ENCODE measurements around the gene TCAP.

TCAP gene

GRCh38 chr17:39664581-39665561, at the start of gene TCAP:
TSS of gene TCAP (plus strand) at chr17:39665349. CDS start at chr17:39665360, 11 bp downstream.
- DNase-seq: no peak

- DNase-seq: no peak
These were observed 49.7 kb upstream of the TCAP start for GRCh38 chr17:39615434-39615833.

- no peak for DNase-seq
These were observed 48.1 kb upstream of the TCAP start for GRCh38 chr17:39617100-39617445.

- peak; percentile 66 to 67 for DNase-seq
These were observed 47.5 kb upstream of the TCAP start for GRCh38 chr17:39617446-39618245.

GRCh38 chr17:39618246-39618913, 46.8 kb upstream of the TCAP start:
- no peak for DNase-seq

- DNase-seq: no peak
These were observed 46.0 kb upstream of the TCAP start for GRCh38 chr17:39618956-39619785.

GRCh38 chr17:39619786-39620101, 45.4 kb upstream of the TCAP start:
- no peak for DNase-seq

GRCh38 chr17:39621523-39622379, 43.4 kb upstream of the TCAP start:
- DNase-seq: peak; percentile 89 to 90

GRCh38 chr17:39622380-39623006, 42.7 kb upstream of the TCAP start:
- DNase-seq: peak; percentile 51 to 59

GRCh38 chr17:39623356-39623950, 41.7 kb upstream of the TCAP start:
- peak; percentile 92 to 94 for DNase-seq

GRCh38 chr17:39624313-39624712, 40.8 kb upstream of the TCAP start:
- DNase-seq: no peak

- DNase-seq: no peak
These were observed 39.9 kb upstream of the TCAP start for GRCh38 chr17:39625198-39625785.

GRCh38 chr17:39626171-39627046, 38.7 kb upstream of the TCAP start, which contains the start of gene PPP1R1B:
TSS of gene PPP1R1B (plus strand) at chr17:39626952. CDS start at chr17:39627393, 441 bp downstream.
- DNase-seq: no peak

- no peak for DNase-seq
These were observed 38.0 kb upstream of the TCAP start for GRCh38 chr17:39627047-39627711.

- DNase-seq: no peak
These were observed 37.2 kb upstream of the TCAP start for GRCh38 chr17:39627712-39628516.

- no peak for DNase-seq
These were observed 36.3 kb upstream of the TCAP start for GRCh38 chr17:39628655-39629493.

GRCh38 chr17:39629494-39629880, 35.7 kb upstream of the TCAP start:
- DNase-seq: no peak

Data from stimulated activated CD4-positive, alpha-beta T cell treated with anti-CD3 and anti-CD28 coated beads, Interleukin-2, amount 100 ng/mL, for 24 hours (primary cell).